K562 (cell line): ENCODE measurements around the gene DLGAP5. TPM values are rescaled to one million over a fixed set of nuclear protein-coding genes. Genes with fewer than 3 reads are reported as not detected.

Source experiments
- ATAC-seq: fragments of 200-7000 bp; cut with Tn5 transposase; 3 replicates; pipeline ENCODE4 v1.9.1; 2020; ENCODE audit warnings: moderate library complexity
- BruUV-seq: library from RNA; stranded (reverse); fragments of 400-500 nt; replicated peaks from 2 replicates; lab custom pipeline; 2021; lab: Mats Ljungman, UMichigan
- CTCF ChIA-PET: fragments of 300-600 bp; formaldehyde crosslinking; extraction: SDS; loops from one replicate; lab custom pipeline; 2021; ENCODE audit warnings: low intra/inter-chr PET ratio; lab: Yijun Ruan, JAX
- POLR2A ChIA-PET: fragments of 300-600, 350-650 bp; sonication (Branson Sonifier 250); formaldehyde crosslinking; extraction: SDS; loops from one replicate; lab custom pipeline; 2021; ENCODE audit warnings: antibody characterized with exemption, inconsistent platforms; lab: Yijun Ruan, JAX
- DNase-seq, 4 experiments: peaks; one replicate each; pipeline versions ENCODE4 v3.0.0 to v3.0.0-alpha.2; 2011 to 2018; ENCODE audit warnings: low spot score in 3 of 4, mixed read lengths in 3 of 4; ENCODE audit errors: extremely low read depth in 1 of 4
- FAIRE-seq: peaks from 2 replicates; lab custom pipeline; 2011; peaks lifted over from hg19 to GRCh38; lab: Jason Lieb, UNC
- H2AFZ ChIP-seq: 2 replicates; pipeline ENCODE4 v1.6.0; 2011; ENCODE audit warnings: low read depth, low read length, control low read depth, inconsistent platforms
- H3K27ac ChIP-seq: fragments of 200-600 bp; 3 replicates; pipeline ENCODE4 v1.8.0; 2011; ENCODE audit warnings: low read depth, mild to moderate bottlenecking, control low read depth, inconsistent platforms, low read length, moderate library complexity, mixed read lengths; ENCODE audit errors: extremely low read depth
- H3K27me3 ChIP-seq, 2 experiments: fragments of 300-600 bp in 1 of 2; 2 replicates in 1 of 2; 3 replicates in 1 of 2; pipeline versions ENCODE4 v1.6.0 to v1.8.0; 2011; ENCODE audit warnings: inconsistent platforms in 2 of 2, low read length in 2 of 2, mild to moderate bottlenecking in 1 of 2, mixed read lengths in 1 of 2, moderate library complexity in 1 of 2; ENCODE audit not compliant: control insufficient read depth in 2 of 2, insufficient read depth in 2 of 2
- H3K36me3 ChIP-seq: fragments of 300-600 bp; 3 replicates; pipeline ENCODE4 v1.8.0; 2011; ENCODE audit warnings: mild to moderate bottlenecking, low read length, inconsistent platforms; ENCODE audit not compliant: control insufficient read depth, insufficient read depth
- H3K4me1 ChIP-seq, 2 experiments: fragments of 200-600 bp in 1 of 2; replicated peaks in 1 of 2; 2 replicates in 1 of 2; 3 replicates in 1 of 2; pipeline versions ENCODE4 v1.5.1 to v1.8.0; 2011; ENCODE audit warnings: inconsistent platforms in 2 of 2, low read length in 2 of 2, mild to moderate bottlenecking in 1 of 2, mixed read lengths in 1 of 2, moderate library complexity in 1 of 2; ENCODE audit not compliant: control insufficient read depth in 2 of 2, insufficient read depth in 2 of 2
- H3K4me2 ChIP-seq: 2 replicates; pipeline ENCODE4 v1.6.1; 2011; ENCODE audit warnings: low read length, control low read depth, inconsistent platforms, mixed read lengths; ENCODE audit not compliant: insufficient read depth
- H3K4me3 ChIP-seq: fragments of 200-600 bp; sonication (generic), shearing (Covaris generic); 2 replicates; pipeline ENCODE4 v1.5.1; 2016; ENCODE audit warnings: control low read depth, inconsistent platforms
- H3K79me2 ChIP-seq: fragments of 200-600 bp; 3 replicates; pipeline ENCODE4 v1.8.0; 2011; ENCODE audit warnings: low read length, inconsistent platforms; ENCODE audit not compliant: control insufficient read depth, insufficient read depth
- H3K9ac ChIP-seq, 2 experiments: 2 replicates each; pipeline versions ENCODE4 v1.6.0 to v1.6.1; 2011; ENCODE audit warnings: low read depth in 2 of 2, low read length in 2 of 2, control low read depth in 1 of 2, inconsistent platforms in 1 of 2, mild to moderate bottlenecking in 1 of 2, mixed read lengths in 1 of 2; ENCODE audit not compliant: insufficient read depth in 1 of 2
- H3K9me1 ChIP-seq: one replicate; pipeline ENCODE4 v1.6.0; 2011; ENCODE audit warnings: inconsistent platforms, mild to moderate bottlenecking, low read length, moderate library complexity; ENCODE audit not compliant: control insufficient read depth, insufficient read depth
- H3K9me3 ChIP-seq: replicated peaks from 2 replicates; pipeline ENCODE4 v1.5.1; 2011; ENCODE audit warnings: low read depth, low read length, inconsistent platforms; ENCODE audit not compliant: control insufficient read depth, insufficient read depth
- H4K20me1 ChIP-seq: replicated peaks from 2 replicates; pipeline ENCODE4 v1.6.1; 2011; ENCODE audit warnings: low read length, inconsistent platforms, mixed read lengths; ENCODE audit not compliant: control insufficient read depth, insufficient read depth
- ILK ChIP-seq: fragments of 450-650 bp; IDR thresholded peaks from 2 replicates; pipeline ENCODE4 v1.6.1; 2016; ENCODE audit warnings: missing genetic modification characterization, low read depth, mild to moderate bottlenecking, missing compliant biosample characterization, moderate library complexity, borderline replicate concordance
- MTA2 ChIP-seq: fragments of 450-650 bp; IDR thresholded peaks from 2 replicates; pipeline ENCODE4 v1.6.1; 2016; ENCODE audit warnings: low read depth
- WHSC1 ChIP-seq: IDR thresholded peaks from one replicate; pipeline ENCODE4 v1.6.1; 2012; ENCODE audit warnings: low read length, control low read depth, inconsistent platforms
- YY1 ChIP-seq, 3 experiments: IDR thresholded peaks; 2 replicates each; pipeline ENCODE4 v1.6.1; 2011; ENCODE audit warnings: low read length in 2 of 3, mild to moderate bottlenecking in 2 of 3, moderate library complexity in 2 of 3, borderline replicate concordance in 1 of 3, control low read depth in 1 of 3, low read depth in 1 of 3; ENCODE audit not compliant: insufficient read depth in 3 of 3, insufficient replicate concordance in 2 of 3, control insufficient read depth in 1 of 3, insufficient read length in 1 of 3; ENCODE audit errors: extremely low read depth in 1 of 3
- ZNF175 ChIP-seq: fragments of 200-800 bp; sonication (Bioruptor generic); IDR thresholded peaks from 2 replicates; pipeline ENCODE4 v1.6.1; 2016; ENCODE audit warnings: low read depth, mild to moderate bottlenecking, missing genetic modification characterization, missing compliant biosample characterization
- ZNF586 ChIP-seq: fragments of 450-650 bp; formaldehyde crosslinking; conservative IDR thresholded peaks from 2 replicates; pipeline ENCODE4 v1.4.0; 2020; ENCODE audit warnings: mild to moderate bottlenecking, moderate library complexity
- ZNF644 ChIP-seq: fragments of 200-800 bp; sonication (Bioruptor generic); IDR thresholded peaks from 2 replicates; pipeline ENCODE4 v1.6.1; 2016; ENCODE audit warnings: low read depth, missing genetic modification characterization, missing compliant biosample characterization
- WGBS: fragments of 100-300 bp; shearing (Covaris generic); methylation state at CpG from one replicate; pipeline ENCODE4 v1.1.6; 2016; ENCODE audit warnings: low coverage, mixed read lengths; ENCODE audit not compliant: insufficient coverage; ENCODE audit errors: missing lambda C conversion rate; 5-methylcytosine and 5-hydroxymethylcytosine counted together
- in situ Hi-C: fragments of 300-500 bp; cut with MboI; formaldehyde crosslinking; loops from 4 replicates; pipeline ENCODE4 v1.15.0; 2018; ENCODE audit warnings: inconsistent platforms, mixed read lengths
- intact Hi-C: fragments of 100-400 bp; cut with micrococcal nuclease; formaldehyde crosslinking; loops from 2 replicates; pipeline ENCODE4 v1.14.2; 2022
- polyA plus RNA-seq, 8 experiments: library from polyadenylated mRNA; depleted of rRNA in 4 of 8; stranded (reverse) in 5 of 8; unstranded in 3 of 8; fragments of >200 nt; fragmentation: Nextera tagmentation in 2 of 8; fragmentation: Illumina TruSeq in 1 of 8; extraction: Ambion mirVana in 2 of 8; extraction: Trizol in 1 of 8; gene quantifications; 2 replicates each; pipeline versions ENCODE4 v1.2.1 to v1.2.3, GENCODE V29; 2011 to 2014; ENCODE audit warnings: inconsistent platforms in 1 of 8, missing spikeins in 1 of 8
- total RNA-seq, 7 experiments: library from RNA; depleted of rRNA in 6 of 7; stranded (reverse); fragments of >200 nt in 6 of 7; fragmentation: Illumina TruSeq in 2 of 7; extraction: Trizol in 2 of 7; gene quantifications; 2 replicates each; pipeline versions ENCODE4 v1.2.1 to v1.2.3, GENCODE V29; 2011 to 2021; ENCODE audit warnings: low replicate concordance in 1 of 7

The DLGAP5 gene
- total and polyA plus RNA-seq, 9 of the 15 experiments (the other 6 are each of a cell fraction or from before 2014, with no cell fraction given): 39.1 to 80.0 (median 59.9) TPM

DNA sequence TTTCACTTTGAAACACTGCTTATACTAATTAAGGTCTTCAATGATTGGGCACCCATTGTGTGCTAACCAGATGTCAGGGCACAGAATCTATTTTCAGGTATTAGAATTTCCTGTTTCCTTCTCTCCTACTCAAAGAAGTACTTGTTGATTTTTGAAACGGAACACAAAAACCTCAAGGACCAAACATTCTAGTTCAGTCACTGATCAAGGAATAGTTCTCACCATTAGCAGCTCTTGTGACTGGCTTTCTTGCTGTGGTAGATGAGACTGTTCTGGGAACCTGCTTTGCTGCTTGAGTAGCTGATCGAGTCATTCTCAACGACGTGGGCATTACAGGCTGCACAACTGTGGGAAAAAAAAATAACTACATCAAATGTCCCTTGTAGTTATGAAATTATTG is 11.0 kb downstream of the DLGAP5 start (continued):
- no peak for TF ChIP-seq YY1 (IDR thresholded peaks at IDR 0.05; ENCODE audit: borderline replicate concordance in 1 of 3, control insufficient read depth in 1 of 3, extremely low read depth in 1 of 3, insufficient read depth in 3 of 3, insufficient read length in 1 of 3, insufficient replicate concordance in 2 of 3, low read depth in 1 of 3, low read length in 2 of 3)
- no peak for TF ChIP-seq ZNF644 (tag)
- no peak for TF ChIP-seq ZNF175 (CRISPR knock-in tag)

DNA sequence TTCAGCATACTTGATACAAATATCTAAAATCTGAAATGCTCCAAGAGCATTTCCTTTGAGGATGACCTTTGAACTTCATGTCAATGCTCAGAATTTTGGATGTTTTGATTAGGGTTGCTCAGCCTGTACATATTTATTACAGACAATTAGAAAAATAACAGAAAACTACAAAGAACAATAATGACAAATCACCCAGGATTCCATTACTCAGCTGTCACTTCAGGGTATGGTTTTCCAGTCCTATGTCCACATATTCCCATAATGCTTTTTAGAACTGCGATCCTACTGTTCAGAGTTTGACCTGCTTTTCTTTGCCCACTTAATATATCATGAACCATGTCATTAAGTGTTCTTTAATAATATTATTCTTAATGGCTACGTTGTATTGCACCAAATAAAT is 11.4 kb downstream of the DLGAP5 start:
- H3K27me3 ChIP-seq: no peaks in the 10 kb centered on the region
- no peak overlapping the region for H2AFZ ChIP-seq
- H3K79me2 ChIP-seq: no peaks in the 10 kb centered on the region
- 89% methylated on average over 2 of the region's 2 CpGs for WGBS
- peaks cover 83% of the 10 kb centered on the region for H3K36me3 ChIP-seq
- H4K20me1 ChIP-seq: no peaks in the 10 kb centered on the region
- no TSS peak for BruUV-seq
- no peak overlapping the region for H3K27ac ChIP-seq
- ChIA-PET POLR2A (no interaction called here), CTCF (no interaction called here)
- no peak overlapping the region for H3K4me2 ChIP-seq
- intact Hi-C loops (no loop called here), in situ Hi-C loops (no loop called here)
- TF ChIP-seq MTA2 (no peak), WHSC1 (no peak), ILK (no peak), ZNF586 (CRISPR knock-in tag) (no peak)
- DNase-seq (no peak), ATAC-seq (no peak), FAIRE-seq (no peak)
- H3K9me1 ChIP-seq: no peaks in the 10 kb centered on the region
- no peaks in the 10 kb centered on the region for H3K4me1 ChIP-seq
- no peak overlapping the region for H3K4me3 ChIP-seq
- no peak overlapping the region for H3K9ac ChIP-seq
- no peaks in the 10 kb centered on the region for H3K9me3 ChIP-seq
